PC-9 (cell line): ENCODE data around the gene FBXO2. TPM values are rescaled to one million over a fixed set of nuclear protein-coding genes. Genes with fewer than 3 reads are reported as not detected.

ENCODE experiments used
- BruUV-seq: library from RNA; stranded (reverse); fragments of 400-500 nt; replicated peaks from 2 replicates; lab custom pipeline; 2021; lab: Mats Ljungman, UMichigan
- CTCF ChIA-PET: fragments of 300-600 bp; sonication (Branson Sonifier 250); formaldehyde crosslinking; loops from one replicate; lab custom pipeline; 2022; ENCODE audit warnings: antibody characterized with exemption; lab: Charles Lee
- POLR2A ChIA-PET: fragments of 300-600 bp; sonication (Branson Sonifier 250); formaldehyde crosslinking; loops from one replicate; lab custom pipeline; 2022; ENCODE audit warnings: antibody characterized with exemption; ENCODE audit not compliant: unreplicated experiment; lab: Charles Lee
- DNase-seq, 2 experiments: peaks; one replicate each; pipeline versions ENCODE4 v3.0.0 to v3.0.0-alpha.2; 2015 to 2022; ENCODE audit warnings: mixed read lengths in 1 of 2
- H2AFZ ChIP-seq: fragments of 200-600 bp; sonication (generic); 2 replicates; pipeline ENCODE4 v1.8.1; 2017; ENCODE audit warnings: antibody characterized with exemption
- H3F3A ChIP-seq: fragments of 200-600 bp; sonication (generic); 2 replicates; pipeline ENCODE4 v1.8.1; 2017; ENCODE audit warnings: antibody characterized with exemption, mild to moderate bottlenecking, low read depth; ENCODE audit not compliant: insufficient read depth
- H3K27ac ChIP-seq: fragments of 200-600 bp; sonication (generic); 2 replicates; pipeline ENCODE4 v1.6.1; 2016; ENCODE audit warnings: mixed run types
- H3K27me3 ChIP-seq: fragments of 200-600 bp; sonication (generic); 2 replicates; pipeline ENCODE4 v1.6.1; 2016; ENCODE audit warnings: low read depth, mixed run types; ENCODE audit not compliant: insufficient read depth
- H3K36me3 ChIP-seq: fragments of 200-600 bp; sonication (generic); 2 replicates; pipeline ENCODE4 v1.6.1; 2016; ENCODE audit warnings: low read depth, mixed run types
- H3K4me1 ChIP-seq: fragments of 200-600 bp; sonication (generic); replicated peaks from 2 replicates; pipeline ENCODE4 v1.6.1; 2016; ENCODE audit warnings: mixed run types; ENCODE audit not compliant: insufficient read depth
- H3K4me2 ChIP-seq: fragments of 200-600 bp; sonication (generic); 2 replicates; pipeline ENCODE4 v1.6.1; 2017; ENCODE audit warnings: mixed run types
- H3K4me3 ChIP-seq: fragments of 200-600 bp; sonication (generic); 2 replicates; pipeline ENCODE4 v1.6.1; 2016; ENCODE audit warnings: mixed run types
- H3K79me2 ChIP-seq: fragments of 200-600 bp; sonication (generic); 2 replicates; pipeline ENCODE4 v1.6.1; 2017; ENCODE audit warnings: low read depth, mixed run types
- H3K9me2 ChIP-seq: fragments of 200-600 bp; sonication (generic); 2 replicates; pipeline ENCODE4 v1.8.1; 2017; ENCODE audit warnings: mild to moderate bottlenecking; ENCODE audit not compliant: insufficient read depth
- H3K9me3 ChIP-seq: fragments of 200-600 bp; sonication (generic); 2 replicates; pipeline ENCODE4 v1.8.1; 2016; ENCODE audit warnings: low read depth; ENCODE audit not compliant: insufficient read depth
- H4K20me1 ChIP-seq: fragments of 200-600 bp; sonication (generic); 2 replicates; pipeline ENCODE4 v1.8.1; 2017; ENCODE audit not compliant: insufficient read depth
- CTCF ChIP-seq: fragments of 200-600 bp; sonication (generic); conservative IDR thresholded peaks from 2 replicates; pipeline ENCODE4 v1.6.1; 2017; ENCODE audit warnings: mixed run types, antibody characterized with exemption, mild to moderate bottlenecking, moderate library complexity
- EZH2 ChIP-seq: fragments of 200-600 bp; sonication (generic); IDR thresholded peaks from 2 replicates; pipeline ENCODE4 v1.8.0; 2017; ENCODE audit warnings: antibody characterized with exemption, low read depth
- intact Hi-C: fragments of 100-400 bp; cut with micrococcal nuclease; formaldehyde crosslinking; loops from one replicate; pipeline ENCODE4 v1.10.0; 2022; ENCODE audit not compliant: unreplicated experiment
- total RNA-seq: library from RNA; stranded (reverse); gene quantifications from 2 replicates; pipeline ENCODE4 v1.2.3, GENCODE V29; 2021

FBXO2 gene
- total RNA-seq, 1 experiment from 2014 or later, result 40.3 TPM

DNA sequence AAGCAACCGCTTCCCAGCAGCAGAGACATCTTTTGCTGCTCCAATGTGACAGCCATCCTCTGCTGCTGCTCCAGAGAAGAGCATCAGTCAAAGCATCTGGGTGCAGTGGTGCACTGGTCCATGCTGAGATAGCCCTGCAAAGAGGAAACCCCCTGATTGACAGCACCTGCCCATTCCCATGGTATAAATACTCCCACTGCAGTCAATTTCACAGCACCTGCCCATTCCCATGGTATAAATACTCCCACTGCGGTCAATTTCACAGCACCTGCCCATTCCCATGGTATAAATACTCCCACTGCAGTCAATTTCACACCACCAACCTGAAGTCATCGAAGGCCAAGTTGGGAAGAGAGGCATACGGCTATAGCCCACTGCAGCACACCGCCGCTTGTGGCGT lies 25.5 kb downstream of the FBXO2 start:
- TF ChIP-seq CTCF (no peak), EZH2 (no peak)
- ChIA-PET POLR2A (no interaction called here), CTCF (no interaction called here)
- H3K79me2 ChIP-seq, result no peaks in the 10 kb centered on the region
- H3K4me1 ChIP-seq, result no peaks in the 10 kb centered on the region
- H3K27me3 ChIP-seq, result peaks cover 67% of the 10 kb centered on the region
- no peak overlapping the region for H3K27ac ChIP-seq
- H4K20me1 ChIP-seq, result no peaks in the 10 kb centered on the region
- intact Hi-C loops, result no loop called here
- no peaks in the 10 kb centered on the region for H3K36me3 ChIP-seq
- H3K9me3 ChIP-seq, result no peaks in the 10 kb centered on the region
- H3K9me2 ChIP-seq, result no peaks in the 10 kb centered on the region
- no peak for DNase-seq
- H3F3A ChIP-seq, result no peaks in the 10 kb centered on the region
- H2AFZ ChIP-seq, result no peak overlapping the region
- H3K4me2 ChIP-seq, result no peak overlapping the region
- no peak overlapping the region for H3K4me3 ChIP-seq
- no TSS peak for BruUV-seq

DNA sequence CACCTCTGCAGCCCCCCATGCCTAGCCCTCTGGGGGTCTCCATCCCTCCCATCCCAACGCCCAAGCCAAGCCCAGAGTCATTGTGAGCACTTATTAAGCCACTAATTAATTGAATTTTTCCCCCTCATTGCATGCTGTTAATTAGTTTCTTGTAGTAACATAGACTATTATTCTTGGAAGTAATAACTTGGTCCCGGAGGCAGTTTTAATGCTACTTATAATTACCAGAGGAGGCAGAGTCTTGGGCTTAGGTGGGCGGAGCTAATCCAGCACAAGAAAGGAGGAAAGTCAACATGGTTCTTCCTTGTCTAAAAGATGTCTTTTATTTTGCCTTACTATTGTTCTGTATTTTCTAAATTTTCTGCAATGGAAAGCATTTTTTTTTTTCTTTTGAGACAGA lies 27.7 kb downstream of the FBXO2 start:
- POLR2A ChIA-PET, result no interaction called here
- intact Hi-C loops, result no loop called here
- CTCF ChIA-PET, result interaction anchor here (0.6 kb wide), 1 partner anchor 233 kb away, joined by 5 read pairs; no protein-coding TSS in a partner anchor
- Histone ChIP-seq H3K4me3 (no peak overlapping the region), H3K36me3 (no peaks in the 10 kb centered on the region), H4K20me1 (no peaks in the 10 kb centered on the region), H3K4me1 (no peaks in the 10 kb centered on the region), H3K9me3 (no peaks in the 10 kb centered on the region), H3F3A (no peaks in the 10 kb centered on the region), H3K9me2 (no peaks in the 10 kb centered on the region), H3K79me2 (no peaks in the 10 kb centered on the region), H3K27me3 (peaks cover 86% of the 10 kb centered on the region), H3K27ac (no peak overlapping the region), H3K4me2 (no peak overlapping the region), H2AFZ (no peak overlapping the region)
- TF ChIP-seq CTCF (no peak), EZH2 (no peak)
- no peak for DNase-seq
- no TSS peak for BruUV-seq

- Histone ChIP-seq H4K20me1 (no peaks in the 10 kb centered on the region), H3F3A (no peaks in the 10 kb centered on the region), H3K79me2 (no peaks in the 10 kb centered on the region), H3K4me2 (no peak overlapping the region), H3K9me2 (no peaks in the 10 kb centered on the region), H3K4me3 (no peak overlapping the region), H3K9me3 (no peaks in the 10 kb centered on the region), H3K4me1 (no peaks in the 10 kb centered on the region), H3K36me3 (no peaks in the 10 kb centered on the region), H2AFZ (no peak overlapping the region), H3K27ac (no peak overlapping the region), H3K27me3 (peaks cover 88% of the 10 kb centered on the region)
- intact Hi-C loops, result no loop called here
- ChIA-PET POLR2A (no interaction called here), CTCF (no interaction called here)
- TF ChIP-seq EZH2 (no peak), CTCF (no peak)
- BruUV-seq, result no TSS peak
- no peak for DNase-seq
Measured at GRCh38 chr1:11623702-11624101, 30.5 kb downstream of the FBXO2 start.
